ENCODE measurements around the gene ATRN.
"Not testable (repeated sequence)": the region's sequence is repeated elsewhere in the genome, so short reads cannot be mapped to it uniquely, and the experiment has no call there.

The ATRN gene

DNA sequence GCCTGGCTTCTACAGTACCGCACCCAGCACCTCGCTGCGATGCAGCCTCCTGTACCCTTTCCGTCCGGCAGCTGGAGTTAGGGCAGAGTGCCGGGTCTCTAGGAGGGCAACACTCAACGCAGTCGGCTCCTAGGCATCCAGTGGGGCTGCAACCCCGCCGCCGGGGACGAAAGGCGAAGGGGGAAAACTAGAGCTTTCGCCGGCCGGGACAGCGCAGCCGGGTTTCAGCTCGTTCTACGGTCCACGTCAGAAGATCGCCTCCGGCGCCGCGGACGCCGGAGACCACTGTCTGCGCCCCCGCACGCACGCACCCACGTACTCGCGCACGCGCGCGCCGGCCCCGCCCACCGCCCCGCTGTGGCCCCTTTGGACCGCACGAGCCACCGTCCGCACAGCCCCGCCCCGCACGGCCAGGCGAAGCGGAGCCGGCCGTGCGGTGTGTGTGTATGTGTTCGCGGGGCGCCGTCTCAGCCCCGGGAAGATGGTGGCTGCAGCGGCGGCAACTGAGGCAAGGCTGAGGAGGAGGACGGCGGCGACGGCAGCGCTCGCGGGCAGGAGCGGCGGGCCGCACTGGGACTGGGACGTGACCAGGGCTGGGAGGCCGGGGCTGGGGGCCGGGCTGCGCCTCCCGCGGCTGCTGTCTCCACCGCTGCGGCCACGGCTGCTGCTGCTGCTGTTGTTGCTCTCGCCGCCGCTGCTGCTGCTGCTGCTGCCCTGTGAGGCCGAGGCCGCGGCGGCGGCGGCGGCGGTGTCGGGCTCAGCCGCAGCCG lies at the start of gene ATRN:
TSS of gene ATRN (plus strand) at position 392 of the 770 bp plus-strand sequence. CDS start at position 482, 90 bp downstream.
- peak; percentile 77 for DNase-seq

DNA sequence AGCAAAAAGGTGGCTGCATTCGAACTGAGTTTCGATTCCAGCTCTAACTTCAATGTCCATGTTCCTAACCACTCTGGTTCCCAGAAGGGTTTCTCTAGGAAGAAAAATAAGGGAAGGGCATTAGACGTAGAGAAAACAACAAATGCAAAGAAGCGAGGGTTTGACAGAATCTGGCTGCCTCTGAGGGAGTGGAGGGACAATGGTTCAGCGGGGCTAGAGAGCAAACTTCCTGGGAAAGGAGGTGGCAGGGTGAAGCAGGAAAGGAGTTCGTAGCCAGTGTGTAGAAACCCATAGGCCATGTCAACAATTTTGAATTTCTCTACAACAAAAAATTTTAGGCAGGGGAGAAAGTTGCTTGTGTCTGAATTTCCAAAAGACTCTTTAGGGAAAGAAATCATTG lies 48.8 kb upstream of the ATRN start:
- DNase-seq: no peak

DNA sequence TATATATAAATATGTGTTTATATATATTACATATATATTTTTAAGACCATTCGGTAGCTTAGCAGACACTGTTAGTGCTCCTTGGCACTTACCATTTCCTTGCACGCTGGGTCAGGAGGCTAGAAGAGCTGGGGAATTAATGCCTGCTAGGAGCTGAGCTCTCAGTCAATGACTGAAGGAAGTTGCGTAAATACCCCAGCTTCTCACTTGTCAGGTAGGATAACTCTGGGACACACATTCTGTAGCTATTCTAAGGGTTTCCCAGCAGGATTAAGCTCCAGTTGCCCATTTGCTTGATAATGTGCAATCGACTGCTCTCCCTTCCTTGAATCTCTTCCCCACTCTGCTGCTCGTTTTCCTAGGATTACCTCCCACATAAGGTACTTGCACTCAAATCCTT lies 47.7 kb upstream of the ATRN start:
- no peak for DNase-seq

DNA sequence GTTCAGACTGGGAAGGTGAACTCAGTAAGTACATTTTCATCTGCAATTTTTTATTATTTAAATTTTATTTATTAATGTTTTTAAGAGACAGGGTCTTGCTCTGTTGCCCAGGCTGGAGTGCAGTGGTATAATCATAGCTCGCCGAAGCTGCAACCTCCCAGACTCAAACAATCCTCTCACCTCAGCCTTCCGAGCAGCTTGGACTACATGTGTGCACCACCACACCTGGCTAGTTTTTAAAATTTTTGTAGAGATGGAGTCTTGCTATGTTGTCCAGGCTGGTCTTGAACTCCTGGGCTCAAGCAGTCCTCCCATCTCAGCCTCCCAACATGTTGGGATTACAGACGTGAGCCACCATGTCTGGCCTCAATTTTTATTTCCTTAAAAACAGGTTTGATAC lies 44.1 kb upstream of the ATRN start:
- not testable (repeated sequence) for DNase-seq

DNA sequence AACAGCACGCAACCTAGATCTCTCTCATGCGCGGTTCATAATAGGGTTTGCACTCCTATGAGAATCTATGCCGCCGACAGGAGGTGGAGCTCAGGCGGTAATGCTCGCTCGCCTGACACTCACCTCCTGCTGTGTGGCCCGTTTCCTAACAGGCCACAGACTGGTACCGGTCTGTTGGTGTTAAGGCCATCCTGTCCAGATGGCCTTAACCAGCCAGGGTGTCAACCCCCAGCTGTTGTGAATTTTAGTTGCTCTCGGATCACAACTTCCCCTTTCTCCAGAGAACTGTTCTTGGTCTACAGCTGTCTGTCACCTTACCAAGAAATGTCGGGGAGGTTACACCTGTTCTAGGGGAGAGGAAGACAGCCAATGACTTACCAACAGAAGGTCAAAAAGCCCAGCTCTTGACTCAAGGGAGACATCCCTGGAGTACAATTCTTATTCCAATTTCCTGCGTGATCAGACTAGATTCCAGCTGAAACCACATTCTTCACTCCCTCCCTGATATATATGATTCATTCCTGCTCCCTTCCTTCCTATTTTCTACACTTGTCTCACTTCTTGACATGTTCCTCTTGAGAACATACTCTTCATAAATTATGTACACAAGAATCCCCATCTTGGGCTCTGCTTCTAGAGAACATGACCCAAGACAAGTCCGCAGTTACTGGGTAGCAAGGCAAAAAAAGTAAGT lies 40.3 kb upstream of the ATRN start:
- no peak for DNase-seq

DNA sequence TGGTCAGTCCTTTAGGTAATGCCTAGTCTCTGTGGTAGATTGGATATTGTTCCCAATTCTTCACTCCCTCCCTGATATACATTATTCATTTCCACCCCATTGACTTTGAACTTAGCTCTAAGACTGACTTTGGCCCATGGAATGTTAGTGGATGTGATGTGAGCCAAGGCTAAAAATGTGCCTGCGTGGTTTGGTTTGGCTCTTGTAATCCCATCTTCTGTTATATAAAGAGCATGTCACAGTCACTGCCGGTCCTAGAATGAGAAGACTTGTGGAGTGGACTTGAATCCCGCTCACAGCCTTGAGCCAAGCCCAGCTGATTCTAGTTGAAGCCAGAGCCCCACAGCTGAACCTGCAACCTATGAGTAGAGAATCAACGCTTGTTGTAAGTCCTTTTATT lies 39.7 kb upstream of the ATRN start:
- DNase-seq: no peak

DNA sequence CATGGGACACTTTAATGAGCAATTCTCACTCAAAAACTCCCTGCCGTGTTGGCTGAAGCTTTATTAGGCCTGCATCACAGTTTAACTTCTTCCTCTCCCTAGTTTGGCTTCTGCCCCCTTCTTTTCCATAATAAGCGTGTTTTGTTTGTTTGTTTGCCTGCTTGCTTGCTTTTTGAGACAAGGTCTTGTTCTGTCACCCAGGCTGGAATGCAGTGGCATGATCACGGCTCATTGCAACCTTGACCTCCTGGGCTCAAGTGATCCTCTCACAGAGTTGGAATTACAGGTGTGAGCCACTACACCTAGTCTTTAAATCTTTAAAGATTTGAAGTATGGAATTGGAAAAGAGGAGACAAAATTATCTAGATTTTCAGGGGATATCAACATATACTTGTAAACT lies 38.0 kb upstream of the ATRN start:
- DNase-seq: no peak

DNA sequence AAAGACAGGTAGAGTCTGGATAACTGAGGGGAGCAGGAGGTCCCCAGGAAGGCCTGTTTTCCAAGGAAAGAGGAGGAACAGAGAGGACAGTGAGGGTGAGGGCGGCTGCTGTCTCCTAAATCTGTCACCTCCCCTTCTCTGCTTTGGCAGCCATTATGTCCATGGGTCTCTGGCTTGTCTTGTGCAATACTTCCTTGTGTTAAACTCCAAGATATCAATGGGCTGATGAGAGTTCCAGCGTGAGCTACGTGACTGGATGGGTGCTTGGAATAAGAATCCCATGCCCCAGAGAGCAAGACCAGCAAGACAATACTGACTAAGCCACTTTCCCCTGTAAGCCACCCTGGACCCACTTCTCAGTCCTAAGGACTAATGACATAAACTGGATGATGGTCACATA lies 37.1 kb upstream of the ATRN start:
- DNase-seq: no peak

DNA sequence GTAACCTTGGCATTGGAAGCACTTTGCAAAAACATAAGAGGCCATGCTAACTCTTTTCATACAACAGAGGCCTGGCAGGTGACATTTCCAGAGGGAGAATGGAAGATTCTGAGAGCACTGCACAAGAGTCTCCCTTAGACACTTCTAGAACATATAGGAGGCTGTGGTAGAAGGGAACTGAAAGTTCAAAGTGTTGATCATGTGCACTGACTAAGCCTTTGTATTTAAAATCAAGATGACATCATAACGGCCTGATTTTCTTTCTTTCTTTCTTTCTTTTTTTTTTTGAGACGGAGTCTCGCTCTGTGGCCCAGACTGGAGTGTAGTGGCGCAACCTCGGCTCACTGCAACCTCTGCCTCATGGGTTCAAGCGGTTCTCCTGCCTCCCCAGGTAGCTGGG lies 36.6 kb upstream of the ATRN start:
- no peak for DNase-seq

DNA sequence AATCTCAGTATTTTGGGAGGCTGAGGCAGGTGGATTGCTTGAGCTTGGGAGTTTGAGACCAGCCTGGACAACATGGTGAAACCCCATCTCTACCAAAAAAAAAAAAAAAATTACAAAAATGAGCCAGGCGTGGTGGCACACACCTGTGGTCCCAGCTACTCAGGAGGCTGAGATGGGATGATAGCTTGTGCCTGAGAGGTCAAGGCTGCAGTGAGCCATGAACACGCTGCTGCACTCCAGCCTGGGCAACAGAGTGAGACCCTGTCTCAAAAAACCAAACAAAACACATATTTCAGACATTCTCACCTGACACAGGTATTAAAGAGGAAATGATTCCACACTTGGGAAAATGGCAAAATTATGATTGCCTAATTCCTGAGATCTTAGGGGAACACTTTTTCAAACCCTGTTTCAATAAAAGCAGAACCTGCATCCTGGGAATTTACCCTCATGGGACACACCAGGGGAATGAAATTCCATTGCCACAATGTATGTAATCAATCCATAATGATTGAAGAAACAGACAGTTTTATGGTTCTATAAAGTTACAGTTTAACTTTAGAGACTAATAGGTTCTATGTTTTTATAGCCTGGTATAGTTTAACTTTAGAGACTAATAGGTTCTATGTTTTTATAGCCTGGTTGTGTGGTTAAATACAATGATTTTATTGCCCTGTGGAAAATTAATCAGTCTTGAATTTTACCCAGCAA lies 33.8 kb upstream of the ATRN start:
- no peak for DNase-seq

DNA sequence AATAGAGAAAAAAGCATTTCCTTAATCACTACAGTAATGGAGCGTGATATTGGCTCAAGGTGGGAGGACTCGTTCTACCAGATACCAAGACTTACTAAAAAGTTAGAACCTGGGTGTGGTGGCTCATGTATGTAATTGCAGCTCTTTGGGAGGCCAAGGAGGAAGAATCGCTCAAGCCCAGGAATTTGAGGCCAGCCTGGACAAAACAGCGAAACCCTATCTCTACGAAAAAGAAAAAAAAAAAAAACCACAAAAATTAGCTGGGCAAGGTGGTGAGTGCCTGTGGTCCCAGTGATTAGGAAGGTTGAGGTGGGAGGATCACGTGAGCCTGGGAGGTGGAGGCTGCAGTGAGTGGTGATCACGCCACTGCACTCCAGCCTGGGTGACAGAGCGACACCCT lies 24.0 kb upstream of the ATRN start:
- DNase-seq: no peak

DNA sequence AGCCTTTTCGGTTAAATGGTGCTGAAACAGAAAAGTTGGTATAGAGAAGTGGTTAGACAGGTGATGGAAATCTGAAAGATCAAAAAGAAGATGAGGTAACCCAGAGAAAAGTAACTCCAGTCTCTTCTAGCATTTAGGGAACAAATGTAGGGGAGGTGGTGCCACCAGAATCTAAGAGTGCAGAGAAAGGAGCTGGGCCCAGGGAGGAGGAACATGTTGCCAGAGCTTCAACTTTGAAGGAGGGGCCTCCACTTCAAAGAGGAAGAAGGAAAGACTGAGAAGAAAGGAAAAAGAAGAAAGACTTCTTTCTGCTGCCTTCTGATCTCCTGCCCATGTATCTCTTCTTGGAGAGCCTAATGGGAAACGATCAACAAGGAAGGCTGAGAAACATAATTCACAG lies 23.5 kb upstream of the ATRN start:
- no peak for DNase-seq

DNA sequence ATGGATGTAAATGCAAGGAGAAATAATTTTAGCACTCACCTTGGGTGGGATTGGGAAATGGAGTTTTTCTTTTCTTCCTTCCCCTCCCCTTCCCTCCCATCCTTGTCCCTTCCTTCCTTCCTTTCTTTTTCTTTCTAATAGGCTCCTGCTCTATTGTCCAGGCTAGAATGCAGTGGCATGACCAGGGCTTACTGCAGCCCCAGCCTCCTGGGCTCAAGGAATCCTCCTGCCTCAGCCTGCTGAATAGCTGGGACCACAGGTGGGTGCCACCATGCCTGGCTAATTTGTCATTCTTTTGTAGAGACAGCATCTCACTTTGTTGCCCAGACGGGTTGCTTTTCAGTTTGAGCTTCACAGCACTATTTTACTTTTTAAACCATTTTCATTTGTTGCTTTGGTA lies 21.5 kb upstream of the ATRN start:
- DNase-seq: no peak

DNA sequence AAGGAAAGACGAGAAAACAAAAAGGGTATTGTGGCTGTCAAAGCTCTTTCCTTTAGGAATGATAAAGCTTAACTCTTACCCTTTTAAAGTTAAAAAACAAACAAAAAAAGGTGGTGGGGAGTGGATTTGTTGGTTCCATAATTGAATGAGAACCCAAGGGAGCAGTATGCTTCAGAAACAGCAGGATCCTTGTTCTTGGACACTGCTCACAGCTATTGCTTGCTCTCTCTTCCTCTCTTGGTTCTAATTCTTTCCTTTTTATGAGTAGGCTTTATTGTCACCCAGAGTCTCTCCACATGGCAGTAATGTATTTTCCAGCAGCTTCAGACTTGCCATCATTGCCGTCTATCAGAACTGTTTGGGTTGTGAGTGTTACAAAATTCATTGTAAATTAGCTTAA lies 18.7 kb upstream of the ATRN start:
- DNase-seq: no peak

DNA sequence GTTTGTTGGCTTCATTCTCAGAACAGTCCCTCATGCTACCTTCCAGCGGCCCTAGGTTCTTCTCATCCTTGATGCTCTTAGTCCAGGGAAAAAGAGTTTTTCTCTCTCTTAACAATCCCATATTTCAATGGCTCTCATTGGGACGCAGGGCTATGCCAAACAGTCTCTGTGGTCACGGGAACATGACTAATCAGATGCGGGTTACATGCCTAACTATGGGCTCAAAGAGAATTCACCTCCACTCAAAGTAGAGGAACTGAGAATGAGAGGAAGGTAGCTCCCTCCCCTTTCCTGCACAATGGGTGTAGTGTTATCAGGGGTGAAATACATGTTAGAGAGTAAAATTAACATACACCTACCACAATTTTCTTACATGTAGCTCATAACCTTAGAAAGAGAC lies 18.1 kb upstream of the ATRN start:
- DNase-seq: no peak

DNA sequence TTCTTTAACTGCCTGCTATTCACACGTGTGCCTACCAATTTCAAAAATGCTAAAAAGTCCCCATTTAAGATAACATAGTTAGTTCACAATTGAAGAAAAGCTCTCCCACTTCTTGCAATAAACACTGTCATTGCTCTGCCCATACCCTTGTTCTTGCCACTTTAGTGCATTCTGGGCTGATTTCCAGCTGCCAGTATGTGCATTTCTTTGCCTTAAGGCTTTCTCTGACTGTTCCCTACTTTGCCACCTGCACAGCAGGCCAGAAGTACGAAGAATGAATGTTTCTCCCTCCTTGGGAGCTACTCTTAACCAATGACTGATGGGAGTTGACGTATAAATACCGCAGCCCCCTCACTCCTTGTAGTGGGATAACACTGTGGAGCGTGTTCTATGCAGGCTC lies 16.0 kb upstream of the ATRN start:
- DNase-seq: no peak

DNA sequence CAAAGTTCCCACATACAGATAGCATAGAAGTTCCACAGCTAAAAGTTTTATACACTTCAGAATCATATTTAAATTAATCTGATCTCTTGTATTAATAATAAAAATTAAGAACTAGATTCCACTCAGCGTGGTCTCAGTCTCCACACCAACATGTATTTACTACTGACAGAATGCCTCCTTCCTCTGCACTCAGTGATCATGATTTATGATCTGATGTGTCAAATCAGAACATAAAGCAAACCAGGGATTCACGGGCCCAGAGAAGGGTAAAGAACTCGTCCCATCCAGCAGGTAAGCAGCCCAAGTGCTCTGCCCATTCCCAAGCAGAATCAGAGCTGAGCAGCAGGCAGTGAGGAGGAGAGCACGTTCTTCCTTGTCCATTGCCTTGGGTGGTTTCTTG lies 14.2 kb upstream of the ATRN start:
- DNase-seq: no peak

DNA sequence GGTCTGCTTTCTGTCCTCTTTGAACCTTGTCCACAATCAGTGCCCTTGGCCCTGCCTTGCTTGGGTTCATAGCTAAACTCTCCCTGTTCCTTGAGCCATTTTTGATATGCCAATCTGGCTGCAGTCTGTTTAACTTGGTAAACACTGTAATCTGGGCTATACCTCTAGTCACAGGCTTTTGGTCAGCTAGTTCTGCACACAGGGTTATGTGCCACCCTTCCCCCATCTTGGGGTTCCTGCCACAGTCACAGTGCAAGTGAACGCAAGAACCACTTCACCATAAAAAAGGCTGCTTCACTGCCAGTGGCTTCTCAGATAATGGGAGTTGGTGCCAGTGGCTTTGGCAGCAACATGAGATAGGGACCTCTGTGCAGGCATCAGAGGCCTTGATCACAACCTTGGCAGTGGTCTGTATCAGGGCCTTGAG lies 10.9 kb upstream of the ATRN start:
- no peak for DNase-seq

DNA sequence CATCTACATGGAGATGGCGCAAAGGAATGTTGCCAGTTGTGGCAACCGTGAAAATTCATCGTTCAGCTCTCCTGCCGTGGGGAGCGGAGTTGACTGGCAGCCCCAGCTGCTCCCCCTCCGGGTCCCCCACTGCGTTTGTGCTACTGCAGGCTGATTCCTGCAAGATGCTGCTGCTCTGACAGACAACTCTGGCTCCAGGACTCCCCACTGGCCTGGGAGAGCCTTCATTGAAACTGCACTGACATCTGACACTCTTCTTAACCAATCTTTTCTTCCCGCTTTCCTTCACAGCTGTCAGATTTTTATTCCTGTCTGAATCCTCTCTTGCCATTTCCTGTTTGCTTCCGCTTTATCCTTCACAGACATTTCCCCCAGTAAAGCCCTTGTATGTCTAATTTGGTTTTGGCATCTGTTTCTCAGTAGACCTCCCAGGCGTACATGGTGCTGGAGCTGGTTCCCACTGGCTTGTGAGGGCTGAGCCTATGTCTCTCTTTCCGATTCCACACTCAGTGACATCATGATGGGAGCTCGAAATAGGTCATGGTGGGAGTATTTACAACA lies 9.5 kb upstream of the ATRN start:
- no peak for DNase-seq

DNA sequence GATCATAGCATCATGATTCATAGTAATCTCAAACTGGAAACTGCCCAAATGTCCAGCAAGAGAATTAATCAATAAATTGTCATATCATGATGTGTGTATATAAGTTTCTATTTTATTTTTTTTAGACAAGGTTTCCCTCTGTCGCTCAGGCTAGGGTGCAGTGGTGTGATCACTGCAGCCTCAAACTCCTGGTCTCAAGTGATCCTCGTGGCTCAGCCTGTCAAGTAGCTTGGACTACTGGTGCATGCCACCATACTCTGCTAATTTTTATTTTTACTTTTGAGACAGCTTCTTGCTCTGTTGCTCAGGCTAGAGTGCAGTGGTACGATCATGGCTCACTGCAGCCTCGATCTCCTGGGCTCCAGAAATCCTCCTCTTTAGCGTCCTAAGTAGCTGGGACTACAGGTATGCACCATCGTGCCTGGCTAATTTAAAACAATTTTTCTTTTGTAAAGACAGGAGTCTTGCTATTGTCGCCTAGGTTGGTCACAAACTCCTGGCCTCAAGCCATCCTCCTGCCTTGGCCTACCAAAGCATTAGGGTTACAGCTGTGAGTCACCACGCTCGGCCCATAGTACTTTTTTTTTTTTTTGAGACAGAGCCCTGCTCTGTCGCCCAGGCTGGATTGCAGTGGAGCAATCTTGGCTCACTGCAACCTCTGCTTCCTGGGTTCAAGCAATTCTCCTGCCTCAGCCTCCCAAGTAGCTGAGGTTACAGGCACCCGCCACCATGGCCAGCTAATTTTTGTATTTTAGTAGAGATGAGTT lies 8.7 kb upstream of the ATRN start:
- DNase-seq: no peak

DNA sequence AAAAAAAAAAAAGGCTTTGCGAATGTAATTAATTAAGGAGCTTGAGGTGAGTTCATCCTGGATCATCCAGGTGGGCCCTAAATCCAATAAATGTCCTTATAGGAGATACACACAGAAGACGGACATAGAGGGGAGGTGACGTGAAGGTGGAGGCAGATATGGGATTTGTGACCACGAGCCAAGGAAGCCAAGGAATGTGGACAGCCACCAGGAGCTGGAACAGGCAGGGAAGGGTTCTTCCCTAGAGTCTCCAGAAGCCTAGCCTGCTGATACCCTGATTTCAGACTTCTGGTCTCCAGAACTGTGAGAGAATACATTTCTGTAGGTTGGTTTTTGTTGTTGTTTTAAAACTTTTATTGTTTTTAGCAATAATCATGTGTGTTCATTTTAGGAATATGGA lies 6.7 kb upstream of the ATRN start:
- no peak for DNase-seq

DNA sequence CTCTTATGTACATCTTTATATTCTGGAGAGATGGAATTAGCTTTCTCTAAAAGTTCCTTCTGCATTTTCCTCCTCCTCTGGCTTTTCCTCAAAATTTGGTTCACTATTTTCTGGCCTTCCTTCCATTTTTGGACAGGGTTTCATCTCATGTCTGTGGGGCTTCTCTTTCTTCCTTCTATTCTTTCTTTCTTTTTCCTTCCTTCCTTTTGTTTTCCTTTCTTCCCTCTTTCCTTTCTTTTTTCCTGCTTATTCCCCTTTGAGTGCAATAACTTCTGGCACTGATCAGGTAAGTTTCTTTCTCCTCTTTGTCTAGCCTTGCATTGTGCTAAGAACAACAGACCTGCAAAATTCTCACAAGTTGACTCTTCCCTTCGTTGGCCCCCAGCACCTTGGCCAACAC lies 5.5 kb upstream of the ATRN start:
- no peak for DNase-seq

DNA sequence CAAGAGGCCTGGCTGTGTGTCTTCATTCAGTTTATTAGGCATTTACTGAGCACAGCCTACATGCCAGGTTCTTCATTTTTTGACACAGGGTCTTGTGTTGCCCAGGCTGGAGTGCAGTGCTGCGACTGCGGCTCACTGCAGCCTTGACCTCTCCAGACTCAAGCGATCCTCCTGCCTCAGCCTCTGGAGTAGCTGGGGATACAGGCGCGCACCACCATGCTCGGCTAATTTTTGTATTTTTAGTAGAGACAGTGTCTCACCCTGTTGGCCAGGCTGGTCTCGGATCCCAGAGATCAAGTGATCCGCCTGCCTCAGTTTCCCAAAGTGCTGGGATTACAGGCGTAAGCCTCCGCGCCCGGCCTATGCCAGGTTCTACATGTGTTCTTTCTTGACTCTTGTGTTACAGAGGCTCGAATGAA lies 601 bp upstream of the ATRN start:
- DNase-seq: no peak

Measured in amniotic stem cell (primary cell).